ENCODE data around the gene LCP1.

Gene LCP1

DNA sequence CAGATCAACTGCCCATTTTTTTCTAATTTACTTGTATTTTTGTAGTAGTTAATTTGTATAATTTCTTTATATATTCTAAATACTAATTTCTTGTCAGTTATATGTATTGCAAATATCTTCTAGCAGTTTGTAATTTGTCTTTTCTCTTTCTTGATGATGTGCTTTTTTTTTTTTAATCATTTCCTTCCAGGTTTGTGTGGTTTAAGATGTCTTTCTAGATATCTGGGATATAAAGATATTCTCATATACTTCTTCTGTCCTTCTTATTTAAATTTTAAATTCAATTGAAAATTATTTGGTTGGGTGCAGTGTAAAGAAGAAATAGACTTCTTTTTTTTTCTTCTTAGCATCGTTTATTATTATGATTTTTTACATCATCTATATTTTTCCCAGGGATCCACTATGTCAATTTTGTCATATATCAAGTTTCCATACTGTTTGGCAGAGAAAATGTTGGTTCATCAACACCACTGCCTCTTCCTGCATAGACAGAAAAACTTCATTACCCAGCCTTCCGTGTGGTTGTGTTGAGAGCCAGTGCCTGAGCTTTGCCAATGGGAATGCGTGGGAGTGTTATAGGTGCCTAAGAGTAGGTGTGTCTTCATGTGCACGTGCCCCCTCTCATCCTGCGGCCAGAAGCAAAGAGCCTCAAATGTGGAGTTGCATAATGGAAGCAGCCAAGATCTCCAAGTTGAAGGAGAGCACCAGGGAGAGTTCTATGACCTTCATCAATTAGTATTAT lies 93.0 kb downstream of the LCP1 start:
- no peak for DNase-seq

DNA sequence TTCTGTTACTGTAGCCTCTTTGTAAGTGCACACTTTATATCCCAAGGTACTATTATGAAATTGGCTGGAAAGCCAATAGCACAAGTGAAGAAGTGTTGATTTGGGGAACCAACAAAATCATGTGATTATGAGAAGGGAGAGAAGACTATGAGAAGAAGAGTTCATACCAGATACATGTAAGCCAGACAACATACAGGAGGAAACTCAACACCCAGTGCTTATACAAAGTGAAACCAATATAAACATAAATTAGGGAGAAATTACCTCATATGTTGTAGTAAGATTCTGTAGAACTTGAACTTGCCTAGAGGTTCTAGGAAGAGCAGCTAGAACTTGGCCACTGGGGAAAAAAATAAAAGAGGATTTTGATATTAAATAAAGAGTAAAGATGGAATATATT lies 94.5 kb downstream of the LCP1 start:
- DNase-seq: no peak

DNA sequence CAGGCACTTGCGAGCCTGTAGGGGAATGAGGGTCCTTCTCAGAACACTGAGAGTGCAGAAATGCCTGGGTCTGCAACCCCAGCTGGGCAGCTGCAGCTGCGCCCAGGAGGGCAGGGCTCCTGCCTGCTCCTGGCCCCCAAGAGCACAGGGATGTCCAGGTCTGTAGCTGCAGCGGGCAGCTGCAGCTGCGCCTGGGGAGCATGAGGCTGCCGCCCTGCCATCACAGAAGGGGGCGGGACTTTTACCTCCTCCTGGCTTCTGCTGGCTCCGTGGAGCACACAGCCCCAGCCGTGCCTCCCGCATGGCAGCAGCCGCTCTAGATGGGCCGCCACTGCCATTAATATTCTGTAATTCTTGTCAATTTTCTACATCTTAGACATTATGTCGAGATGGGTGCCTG lies 95.0 kb downstream of the LCP1 start:
- no peak for DNase-seq

DNA sequence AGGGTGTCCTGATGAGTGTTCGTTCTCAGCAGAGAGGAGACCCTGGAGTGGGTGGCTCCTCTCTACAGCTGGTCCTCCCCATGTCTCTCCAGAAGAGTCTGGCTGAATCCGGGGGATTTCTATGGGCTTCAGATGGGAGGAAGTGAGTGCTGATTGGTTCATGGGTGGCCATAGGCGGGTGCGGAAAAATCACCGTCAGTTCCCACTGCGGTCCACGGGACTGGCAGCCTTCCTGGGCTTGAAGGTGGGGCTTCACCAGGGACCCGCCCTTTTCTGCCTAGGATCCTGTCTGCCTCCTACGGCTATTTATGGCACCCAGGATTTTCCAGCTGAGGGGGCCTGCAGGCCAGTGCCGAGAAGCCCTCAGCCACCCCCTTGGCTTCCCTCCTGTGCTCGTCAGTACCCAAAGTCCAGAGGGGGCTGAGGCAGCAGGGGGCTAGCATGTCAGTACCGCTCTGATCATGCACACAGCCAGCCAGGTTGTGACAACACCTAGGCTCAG lies 95.5 kb downstream of the LCP1 start:
- no peak for DNase-seq

DNA sequence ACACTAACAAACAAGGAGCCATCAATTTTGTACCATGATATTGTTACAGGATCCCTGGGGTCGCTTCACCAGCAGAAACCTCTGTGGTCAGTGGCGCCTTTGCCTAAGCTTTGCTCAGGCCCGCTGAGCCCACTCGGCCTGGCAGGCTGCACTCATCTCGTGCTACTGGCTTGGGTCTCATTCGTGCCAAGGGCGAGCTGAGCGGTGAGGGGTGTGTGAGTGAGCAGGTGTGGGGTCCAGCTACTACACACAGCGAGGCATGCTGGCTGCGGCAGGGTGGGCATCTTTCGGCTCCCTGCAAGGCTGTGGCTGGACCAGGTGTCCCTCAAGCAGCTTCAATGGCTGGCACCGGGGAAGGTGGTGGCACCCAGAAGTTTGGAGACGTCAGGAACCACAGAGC lies 96.2 kb downstream of the LCP1 start:
- no peak for DNase-seq

DNA sequence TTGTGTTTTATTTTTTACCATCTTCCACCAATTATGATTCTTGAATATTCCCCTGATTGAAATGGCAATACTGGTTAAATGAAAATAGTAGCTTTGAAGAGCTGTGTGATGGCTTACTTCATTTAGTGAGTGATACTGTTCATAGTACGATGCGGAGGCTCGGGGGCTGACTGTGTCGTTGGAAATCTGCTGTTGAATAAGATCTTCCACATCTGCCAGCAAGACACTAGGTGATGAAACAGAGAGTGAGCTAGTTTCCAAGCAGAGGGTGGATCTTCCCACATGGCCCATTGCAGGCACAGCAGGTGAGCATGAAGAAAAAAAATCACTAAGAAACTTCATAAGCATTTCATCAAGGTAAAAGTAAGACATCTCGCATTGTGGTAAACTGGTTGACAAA lies 99.7 kb downstream of the LCP1 start:
- no peak for DNase-seq

DNA sequence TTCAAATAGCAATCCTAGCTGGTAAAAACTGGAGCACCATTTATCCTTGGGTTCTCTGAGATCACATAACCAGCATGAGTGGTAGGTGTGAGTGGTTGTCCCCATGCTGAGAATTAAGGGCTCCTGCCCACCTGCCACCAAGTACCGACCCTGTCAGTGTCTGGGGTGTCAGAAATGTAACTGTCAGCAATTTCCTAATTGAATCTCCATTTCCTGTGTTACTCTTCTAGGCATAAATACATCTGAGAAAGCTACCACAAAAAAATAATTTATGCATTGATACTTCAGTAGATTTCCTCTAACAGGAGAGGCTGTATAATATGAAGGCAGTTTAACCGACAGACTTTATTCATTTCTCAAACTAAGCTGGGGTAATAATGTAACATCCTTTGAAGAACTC lies 102.2 kb downstream of the LCP1 start:
- DNase-seq: peak; percentile 3

DNA sequence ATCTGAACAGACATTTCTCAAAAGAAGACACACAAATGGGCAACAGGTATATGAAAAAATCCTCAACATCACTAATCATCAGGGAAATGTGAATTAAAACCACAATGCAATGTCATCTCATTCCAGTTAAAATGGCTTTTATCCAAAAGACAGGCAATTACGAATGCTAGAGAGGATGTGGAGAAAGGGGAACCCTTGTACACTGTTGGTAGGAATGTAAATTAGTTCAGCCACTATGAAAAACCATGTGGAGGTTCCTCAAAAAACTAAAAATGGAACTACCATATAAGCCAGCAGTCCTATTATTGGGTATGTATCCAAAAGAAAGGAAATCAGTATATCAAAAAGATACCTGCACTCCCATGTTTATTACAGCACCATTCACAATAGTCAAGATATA lies 104.7 kb downstream of the LCP1 start:
- DNase-seq: no peak

DNA sequence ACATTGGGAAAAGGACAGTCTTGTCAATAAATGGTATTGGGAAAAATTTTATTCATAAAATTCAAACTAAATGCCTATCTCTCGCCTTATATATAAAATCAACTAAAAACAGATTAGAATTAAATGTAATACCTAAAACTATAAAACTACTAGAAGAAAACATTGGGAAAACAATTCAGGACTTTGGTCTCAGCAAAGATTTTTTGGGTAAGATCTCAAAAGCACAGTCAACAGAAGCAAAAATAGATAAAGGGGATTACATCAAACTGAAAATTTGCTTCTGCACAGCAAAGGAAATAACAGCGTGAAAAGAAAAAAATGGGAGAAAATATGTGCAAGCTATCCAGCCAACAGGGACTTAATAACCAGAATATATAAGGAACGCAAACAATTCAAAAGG lies 105.2 kb downstream of the LCP1 start:
- no peak for DNase-seq
